HCT116 (cell line): ENCODE measurements around the gene PGRMC2. TPM values are rescaled to one million over a fixed set of nuclear protein-coding genes. Genes with fewer than 3 reads are reported as not detected.

ENCODE experiments used
- ATAC-seq: fragments of 200-7000 bp; cut with Tn5 transposase; 2 replicates; pipeline ENCODE4 v1.9.1; 2020; ENCODE audit warnings: mild to moderate bottlenecking, moderate library complexity
- BruUV-seq: library from RNA; stranded (reverse); fragments of 400-500 nt; replicated peaks from 2 replicates; lab custom pipeline; 2021; lab: Mats Ljungman, UMichigan
- CTCF ChIA-PET: fragments of 300-600 bp; sonication (Branson Sonifier 250); formaldehyde crosslinking; loops from one replicate; lab custom pipeline; 2021; ENCODE audit warnings: antibody characterized with exemption; lab: Charles Lee
- POLR2A ChIA-PET: fragments of 300-600, 350-600 bp; sonication (Branson Sonifier 250); formaldehyde crosslinking; loops from one replicate; lab custom pipeline; 2021; ENCODE audit warnings: antibody characterized with exemption; lab: Charles Lee
- RAD21 ChIA-PET, 2 experiments: fragments of 300-600 bp; sonication (Branson Sonifier 250); formaldehyde crosslinking; loops; one replicate each; lab custom pipeline; 2023; ENCODE audit warnings: low total read pairs in 2 of 2; ENCODE audit not compliant: uncharacterized antibody in 2 of 2, unreplicated experiment in 2 of 2, low non-redundant PET in 1 of 2; lab: Charles Lee
- DNase-seq: peaks from one replicate; pipeline ENCODE4 v3.0.0-alpha.2; 2010; ENCODE audit warnings: low read depth, low spot score
- H2AFZ ChIP-seq: fragments of 200-600 bp; shearing (Covaris generic), sonication (generic); 2 replicates; pipeline ENCODE4 v1.6.1; 2017; ENCODE audit warnings: low read depth, mixed run types, mixed read lengths, antibody characterized with exemption, low read length; ENCODE audit not compliant: poor library complexity, severe bottlenecking
- H3K27ac ChIP-seq: 2 replicates; pipeline ENCODE4 v1.5.1; 2012; ENCODE audit warnings: low read depth, low read length
- H3K27me3 ChIP-seq: fragments of 200-600 bp; sonication (generic); 2 replicates; pipeline ENCODE4 v1.6.1; 2016; ENCODE audit warnings: mixed run types, low read length, mixed read lengths; ENCODE audit not compliant: insufficient read depth
- H3K36me3 ChIP-seq, 2 experiments: fragments of 200-500 bp in 1 of 2; fragments of 200-600 bp in 1 of 2; sonication (Bioruptor generic) in 1 of 2; sonication (generic) in 1 of 2; 2 replicates each; pipeline versions ENCODE4 v1.5.1 to v1.6.1; 2014 to 2016; ENCODE audit warnings: low read length in 2 of 2, inconsistent platforms in 1 of 2, mixed read lengths in 1 of 2, mixed run types in 1 of 2; ENCODE audit not compliant: insufficient read depth in 2 of 2, control insufficient read depth in 1 of 2
- H3K4me1 ChIP-seq, 2 experiments: fragments of 200-600 bp in 1 of 2; sonication (generic) in 1 of 2; 2 replicates each; pipeline versions ENCODE4 v1.5.1 to v1.6.1; 2012 to 2017; ENCODE audit warnings: low read length in 2 of 2, inconsistent platforms in 1 of 2, mild to moderate bottlenecking in 1 of 2, mixed read lengths in 1 of 2, mixed run types in 1 of 2, moderate library complexity in 1 of 2; ENCODE audit not compliant: insufficient read depth in 2 of 2, control insufficient read depth in 1 of 2
- H3K4me2 ChIP-seq: fragments of 200-600 bp; sonication (generic); 2 replicates; pipeline ENCODE4 v1.6.1; 2017; ENCODE audit warnings: mixed run types, low read length, mixed read lengths
- H3K4me3 ChIP-seq, 2 experiments: fragments of 200-600 bp in 1 of 2; sonication (generic) in 1 of 2; replicated peaks in 1 of 2; 2 replicates each; pipeline ENCODE4 v1.5.1; 2011 to 2016; ENCODE audit warnings: low read length in 2 of 2, control low read depth in 1 of 2, low read depth in 1 of 2, mild to moderate bottlenecking in 1 of 2, mixed read lengths in 1 of 2, mixed run types in 1 of 2
- H3K79me2 ChIP-seq: fragments of 200-600 bp; sonication (generic); 2 replicates; pipeline ENCODE4 v1.6.1; 2017; ENCODE audit warnings: mild to moderate bottlenecking, mixed run types, low read length, moderate library complexity, mixed read lengths; ENCODE audit not compliant: insufficient read depth
- H3K9ac ChIP-seq: fragments of 200-600 bp; sonication (generic); 2 replicates; pipeline ENCODE4 v1.6.1; 2016; ENCODE audit warnings: low read length, mixed read lengths
- H3K9me2 ChIP-seq: fragments of 200-600 bp; sonication (generic), shearing (Covaris generic); 2 replicates; pipeline ENCODE4 v1.6.1; 2017; ENCODE audit warnings: mixed run types, mild to moderate bottlenecking, moderate library complexity; ENCODE audit not compliant: insufficient read depth
- H3K9me3 ChIP-seq, 2 experiments: fragments of 200-500 bp in 1 of 2; fragments of 200-600 bp in 1 of 2; sonication (Bioruptor generic) in 1 of 2; sonication (generic) in 1 of 2; 2 replicates each; pipeline ENCODE4 v1.6.1; 2014 to 2017; ENCODE audit warnings: low read length in 2 of 2, mixed read lengths in 2 of 2, inconsistent platforms in 1 of 2, low read depth in 1 of 2, mild to moderate bottlenecking in 1 of 2, mixed run types in 1 of 2, moderate library complexity in 1 of 2; ENCODE audit not compliant: control insufficient read depth in 1 of 2, insufficient read depth in 1 of 2
- H4K20me1 ChIP-seq: fragments of 200-600 bp; sonication (generic), shearing (Covaris generic); 2 replicates; pipeline ENCODE4 v1.6.1; 2017; ENCODE audit warnings: mixed run types, mild to moderate bottlenecking, moderate library complexity; ENCODE audit not compliant: insufficient read depth
- CBX3 ChIP-seq: IDR thresholded peaks from 2 replicates; pipeline ENCODE4 v1.6.1; 2012; ENCODE audit warnings: low read depth
- CEBPB ChIP-seq: IDR thresholded peaks from 2 replicates; pipeline ENCODE4 v1.6.1; 2012; ENCODE audit warnings: low read depth
- EZH2 ChIP-seq: fragments of 200-600 bp; sonication (generic); IDR thresholded peaks from 2 replicates; pipeline ENCODE4 v1.6.1; 2017; ENCODE audit warnings: antibody characterized with exemption, mixed run types
- EZH2phosphoT487 ChIP-seq: fragments of 200-600 bp; IDR thresholded peaks from 2 replicates; pipeline ENCODE4 v1.6.1; 2018; ENCODE audit warnings: antibody characterized with exemption, borderline replicate concordance
- POLR2A ChIP-seq: IDR thresholded peaks from 2 replicates; pipeline ENCODE4 v1.7.0; 2011; ENCODE audit warnings: borderline replicate concordance; ENCODE audit not compliant: insufficient read depth, insufficient read length; ENCODE audit errors: extremely low read depth
- RAD21 ChIP-seq: IDR thresholded peaks from 2 replicates; pipeline ENCODE4 v1.6.1; 2012; ENCODE audit warnings: low read depth, mild to moderate bottlenecking
- YY1 ChIP-seq: IDR thresholded peaks from 2 replicates; pipeline ENCODE4 v1.6.1; 2011; ENCODE audit warnings: low read length, low read depth, moderate library complexity, mild to moderate bottlenecking; ENCODE audit not compliant: insufficient replicate concordance; ENCODE audit errors: extremely low read depth
- ZBTB33 ChIP-seq: IDR thresholded peaks from 2 replicates; pipeline ENCODE4 v1.6.1; 2011; ENCODE audit warnings: mild to moderate bottlenecking, low read length, moderate library complexity; ENCODE audit not compliant: insufficient replicate concordance; ENCODE audit errors: extremely low read depth
- intact Hi-C: fragments of 100-400 bp; cut with micrococcal nuclease; formaldehyde crosslinking; loops from 2 replicates; pipeline ENCODE4 v1.10.0; 2022
- total RNA-seq: library from RNA; stranded (reverse); gene quantifications from one replicate; pipeline ENCODE4 v1.2.1, GENCODE V29; 2021; ENCODE audit not compliant: unreplicated experiment

PGRMC2 gene
- total RNA-seq, 1 experiment from 2014 or later = 52.3 TPM

- no peak overlapping the region for H3K4me2 ChIP-seq
- ATAC-seq (no peak), DNase-seq (peak; percentile 18)
- ChIA-PET POLR2A (no interaction called here), RAD21 (no interaction called here), CTCF (no interaction called here)
- no peaks in the 10 kb centered on the region for H3K36me3 ChIP-seq
- H3K9me2 ChIP-seq = no peaks in the 10 kb centered on the region
- H3K79me2 ChIP-seq = no peaks in the 10 kb centered on the region
- H4K20me1 ChIP-seq = no peaks in the 10 kb centered on the region
- no peaks in the 10 kb centered on the region for H3K4me1 ChIP-seq
- intact Hi-C loops = no loop called here
- H3K4me3 ChIP-seq = no peak overlapping the region
- no peaks in the 10 kb centered on the region for H3K27me3 ChIP-seq
- no peak overlapping the region for H2AFZ ChIP-seq
- H3K9ac ChIP-seq = no peak overlapping the region
- no peak overlapping the region for H3K27ac ChIP-seq
- TF ChIP-seq EZH2 (no peak), RAD21 (no peak), YY1 (no peak), EZH2phosphoT487 (no peak), CBX3 (peak; percentile 72; the same call in 1 of the 2 replicates), CEBPB (no peak), ZBTB33 (no peak), POLR2A (no peak)
- peaks cover 0 to 6% of the 10 kb centered on the region in 2 experiments; a peak in 1 of 4 replicates for H3K9me3 ChIP-seq
- BruUV-seq = no TSS peak
Measured at GRCh38 chr4:128249787-128250668, 37.6 kb downstream of the PGRMC2 start.
